Naive B cell (primary cell): ENCODE measurements around the gene TOP2A. TPM values are rescaled to one million over a fixed set of nuclear protein-coding genes. Genes with fewer than 3 reads are reported as not detected.

Experiments
- ATAC-seq, 2 donors: fragments of 150-1000 bp; cut with Tn5 transposase; 2 replicates each; pipeline ENCODE4 v1.10.0; 2021; ENCODE audit warnings: low read depth in 2 of 2, mild to moderate bottlenecking in 2 of 2, moderate library complexity in 2 of 2
- DNase-seq: peaks from one replicate; pipeline ENCODE4 v3.0.0; 2022
- H3K27ac Mint-ChIP-seq, 6 donors: one replicate each; pipeline ENCODE4 v1.8.0; 2020 to 2022; ENCODE audit warnings: mild to moderate bottlenecking in 6 of 6, mixed read lengths in 6 of 6, moderate library complexity in 5 of 6, inconsistent platforms in 2 of 6
- H3K27me3 Mint-ChIP-seq, 3 donors: one replicate each; pipeline ENCODE4 v1.8.0; 2021 to 2022; ENCODE audit warnings: mixed read lengths in 3 of 3, mild to moderate bottlenecking in 1 of 3
- H3K36me3 Mint-ChIP-seq, 2 donors: one replicate each; pipeline ENCODE4 v1.8.0; 2020 to 2022; ENCODE audit warnings: mixed read lengths in 2 of 2, inconsistent platforms in 1 of 2, mild to moderate bottlenecking in 1 of 2
- H3K4me1 Mint-ChIP-seq, 3 donors: one replicate each; pipeline ENCODE4 v1.8.0; 2020 to 2022; ENCODE audit warnings: mixed read lengths in 3 of 3, inconsistent platforms in 1 of 3, mild to moderate bottlenecking in 1 of 3, moderate library complexity in 1 of 3
- H3K4me3 Mint-ChIP-seq, 8 donors: one replicate each; pipeline ENCODE4 v1.8.0; 2020 to 2022; ENCODE audit warnings: mild to moderate bottlenecking in 8 of 8, mixed read lengths in 8 of 8, moderate library complexity in 8 of 8, inconsistent platforms in 2 of 8
- H3K9me3 Mint-ChIP-seq, 7 donors: one replicate each; pipeline ENCODE4 v1.8.0; 2020 to 2022; ENCODE audit warnings: mixed read lengths in 7 of 7, mild to moderate bottlenecking in 5 of 7, inconsistent platforms in 2 of 7, moderate library complexity in 1 of 7
- polyA plus RNA-seq, 6 donors: library from polyadenylated mRNA; unstranded; fragments of 300-500 nt; fragmentation: Illumina TruSeq; gene quantifications; one replicate each; pipeline ENCODE4 v1.2.3, GENCODE V29; 2021; ENCODE audit warnings: low read depth in 6 of 6

The TOP2A gene
- polyA plus RNA-seq, 6 donors from 2014 or later: 0.49 to 1.7 (median 0.79) TPM; not detected in 1

- peak overlapping the region in 1 of 8 donors; percentile 6 for H3K4me3 Mint-ChIP-seq
- H3K27ac Mint-ChIP-seq: peak overlapping the region in 1 of 6 donors; percentile 96
- H3K4me1 Mint-ChIP-seq: peaks cover 27 to 52% (median 50%) of the 10 kb centered on the region in 3 donors
- no peak for ATAC-seq
- DNase-seq: no peak
- H3K36me3 Mint-ChIP-seq: no peaks in the 10 kb centered on the region
- H3K9me3 Mint-ChIP-seq: no peaks in the 10 kb centered on the region
- peaks cover 0 to 5% (median 0%) of the 10 kb centered on the region in 3 donors for H3K27me3 Mint-ChIP-seq
These were observed 29.5 kb upstream of the TOP2A start for GRCh38 chr17:40447148-40447644.

GRCh38 chr17:40445751-40446468, 28.2 kb upstream of the TOP2A start:
- H3K9me3 Mint-ChIP-seq: no peaks in the 10 kb centered on the region
- ATAC-seq: no peak
- peak overlapping the region in 7 of 8 donors; percentile 25 to 92 (median 84) for H3K4me3 Mint-ChIP-seq
- peak overlapping the region in 3 of 6 donors; percentile 67 to 97 (median 95) for H3K27ac Mint-ChIP-seq
- no peak for DNase-seq
- peaks cover 30 to 61% (median 60%) of the 10 kb centered on the region in 3 donors for H3K4me1 Mint-ChIP-seq
- peaks cover 0 to 5% (median 0%) of the 10 kb centered on the region in 3 donors for H3K27me3 Mint-ChIP-seq
- H3K36me3 Mint-ChIP-seq: no peaks in the 10 kb centered on the region

- Mint-ChIP-seq H3K36me3 (no peaks in the 10 kb centered on the region), H3K9me3 (no peaks in the 10 kb centered on the region), H3K4me1 (peaks cover 30 to 62% (median 56%) of the 10 kb centered on the region in 3 donors), H3K27ac (peak overlapping the region; percentile 84 to 97 (median 91)), H3K27me3 (peaks cover 0 to 5% (median 0%) of the 10 kb centered on the region in 3 donors), H3K4me3 (peak overlapping the region; percentile 70 to 92 (median 90))
- ATAC-seq (no peak), DNase-seq (no peak)
These were observed 26.5 kb upstream of the TOP2A start for GRCh38 chr17:40443988-40444899.

GRCh38 chr17:40443196-40443987, 25.7 kb upstream of the TOP2A start, which contains the start of gene IGFBP4:
IGFBP4 (plus strand) TSS chr17:40443450; CDS start chr17:40443736, 286 bp downstream.
- DNase-seq (peak; percentile 70), ATAC-seq (peak; percentile 82 to 85)
- H3K27ac Mint-ChIP-seq: peak within 1 kb of the TSS; percentile 54 to 96 (median 88)
- peaks cover 0 to 5% (median 0%) of the 10 kb centered on the region in 3 donors for H3K27me3 Mint-ChIP-seq
- H3K4me1 Mint-ChIP-seq: peaks cover 27 to 57% (median 51%) of the 10 kb centered on the region in 3 donors
- H3K4me3 Mint-ChIP-seq: peak within 1 kb of the TSS; percentile 70 to 92 (median 90)
- H3K36me3 Mint-ChIP-seq: no peaks in the 10 kb centered on the region
- no peaks in the 10 kb centered on the region for H3K9me3 Mint-ChIP-seq

- Mint-ChIP-seq H3K4me3 (peak overlapping the region; percentile 62 to 90 (median 78)), H3K4me1 (peaks cover 22 to 49% (median 43%) of the 10 kb centered on the region in 3 donors), H3K36me3 (no peaks in the 10 kb centered on the region), H3K27ac (peak overlapping the region in 3 of 6 donors; percentile 39 to 93 (median 91)), H3K9me3 (no peaks in the 10 kb centered on the region), H3K27me3 (peaks cover 0 to 5% (median 0%) of the 10 kb centered on the region in 3 donors)
- no peak for ATAC-seq
- no peak for DNase-seq
These were observed 24.9 kb upstream of the TOP2A start for GRCh38 chr17:40442392-40443195.

GRCh38 chr17:40440166-40440565, 22.5 kb upstream of the TOP2A start:
- H3K27ac Mint-ChIP-seq: no peak overlapping the region
- H3K36me3 Mint-ChIP-seq: no peaks in the 10 kb centered on the region
- DNase-seq: no peak
- peaks cover 0 to 5% (median 0%) of the 10 kb centered on the region in 3 donors for H3K27me3 Mint-ChIP-seq
- H3K4me3 Mint-ChIP-seq: no peak overlapping the region
- ATAC-seq: no peak
- no peaks in the 10 kb centered on the region for H3K9me3 Mint-ChIP-seq
- H3K4me1 Mint-ChIP-seq: peaks cover 20 to 33% (median 30%) of the 10 kb centered on the region in 3 donors

- H3K36me3 Mint-ChIP-seq: no peaks in the 10 kb centered on the region
- H3K4me3 Mint-ChIP-seq: no peak overlapping the region
- DNase-seq (no peak), ATAC-seq (no peak)
- peaks cover 6 to 14% (median 9%) of the 10 kb centered on the region in 3 donors for H3K4me1 Mint-ChIP-seq
- H3K9me3 Mint-ChIP-seq: no peaks in the 10 kb centered on the region
- no peak overlapping the region for H3K27ac Mint-ChIP-seq
- H3K27me3 Mint-ChIP-seq: no peaks in the 10 kb centered on the region
These were observed 19.5 kb upstream of the TOP2A start for GRCh38 chr17:40437095-40437732.

GRCh38 chr17:40436636-40437035, 18.9 kb upstream of the TOP2A start:
- H3K27ac Mint-ChIP-seq: no peak overlapping the region
- no peaks in the 10 kb centered on the region for H3K36me3 Mint-ChIP-seq
- peaks cover 0 to 3% (median 0%) of the 10 kb centered on the region in 3 donors for H3K27me3 Mint-ChIP-seq
- ATAC-seq (no peak), DNase-seq (no peak)
- H3K9me3 Mint-ChIP-seq: no peaks in the 10 kb centered on the region
- peaks cover 5 to 10% (median 6%) of the 10 kb centered on the region in 3 donors for H3K4me1 Mint-ChIP-seq
- no peak overlapping the region for H3K4me3 Mint-ChIP-seq

GRCh38 chr17:40433551-40434415, 16.1 kb upstream of the TOP2A start:
- H3K4me1 Mint-ChIP-seq: peaks cover 0 to 7% (median 0%) of the 10 kb centered on the region in 3 donors
- H3K36me3 Mint-ChIP-seq: no peaks in the 10 kb centered on the region
- H3K27me3 Mint-ChIP-seq: peaks cover 0 to 14% (median 7%) of the 10 kb centered on the region in 3 donors
- peak overlapping the region in 1 of 6 donors; percentile 61 for H3K27ac Mint-ChIP-seq
- H3K4me3 Mint-ChIP-seq: no peak overlapping the region
- H3K9me3 Mint-ChIP-seq: peaks cover 0 to 1% (median 0%) of the 10 kb centered on the region in 7 donors
- DNase-seq (no peak), ATAC-seq (peak in 1 of 2 donors; percentile 45)

- H3K36me3 Mint-ChIP-seq: no peaks in the 10 kb centered on the region
- H3K9me3 Mint-ChIP-seq: peaks cover 0 to 1% (median 0%) of the 10 kb centered on the region in 7 donors
- H3K4me3 Mint-ChIP-seq: no peak overlapping the region
- ATAC-seq (no peak), DNase-seq (no peak)
- peaks cover 2 to 14% (median 7%) of the 10 kb centered on the region in 3 donors for H3K27me3 Mint-ChIP-seq
- peaks cover 0 to 7% (median 0%) of the 10 kb centered on the region in 3 donors for H3K4me1 Mint-ChIP-seq
- H3K27ac Mint-ChIP-seq: peak overlapping the region in 4 of 6 donors; percentile 1 to 50 (median 3)
These were observed 15.3 kb upstream of the TOP2A start for GRCh38 chr17:40432864-40433528.
